H9 (cell line): Measurements from ENCODE around the gene CARD11. TPM values are rescaled to one million over a fixed set of nuclear protein-coding genes. Genes with fewer than 3 reads are reported as not detected.

ENCODE experiments used
- DNase-seq: peaks from one replicate; pipeline ENCODE4 v3.0.0-alpha.2; 2017
- H2AFZ ChIP-seq: one replicate; pipeline ENCODE4 v1.6.1; 2013; ENCODE audit warnings: mild to moderate bottlenecking, low read length, control low read depth, moderate library complexity
- H2AK5ac ChIP-seq: 2 replicates; pipeline ENCODE4 v1.6.1; 2013; ENCODE audit warnings: low read length, control low read depth, mixed read lengths; ENCODE audit not compliant: insufficient read length
- H2BK120ac ChIP-seq: one replicate; pipeline ENCODE4 v1.6.1; 2013; ENCODE audit warnings: low read depth, mild to moderate bottlenecking, low read length, control low read depth, inconsistent platforms; ENCODE audit not compliant: poor library complexity, severe bottlenecking
- H2BK12ac ChIP-seq: 2 replicates; pipeline ENCODE4 v1.6.1; 2013; ENCODE audit warnings: low read length, control low read depth, mixed read lengths, low read depth; ENCODE audit not compliant: insufficient read length
- H2BK15ac ChIP-seq: 2 replicates; pipeline ENCODE4 v1.6.1; 2013; ENCODE audit warnings: low read depth, low read length, control low read depth
- H2BK20ac ChIP-seq: one replicate; pipeline ENCODE4 v1.6.1; 2013; ENCODE audit warnings: low read depth, mild to moderate bottlenecking, low read length, control low read depth, inconsistent platforms; ENCODE audit not compliant: poor library complexity, severe bottlenecking
- H2BK5ac ChIP-seq: 2 replicates; pipeline ENCODE4 v1.6.1; 2013; ENCODE audit warnings: low read length, control low read depth, mixed read lengths; ENCODE audit not compliant: insufficient read length
- H3K14ac ChIP-seq: 2 replicates; pipeline ENCODE4 v1.6.1; 2013; ENCODE audit warnings: low read length, control low read depth; ENCODE audit not compliant: insufficient read depth
- H3K18ac ChIP-seq: 2 replicates; pipeline ENCODE4 v1.6.1; 2013; ENCODE audit warnings: low read depth, mild to moderate bottlenecking, mixed read lengths, low read length, control low read depth; ENCODE audit not compliant: insufficient read length
- H3K23ac ChIP-seq: 2 replicates; pipeline ENCODE4 v1.6.1; 2013; ENCODE audit warnings: low read length, control low read depth, mixed read lengths, low read depth; ENCODE audit not compliant: insufficient read length
- H3K23me2 ChIP-seq: 2 replicates; pipeline ENCODE4 v1.6.1; 2013; ENCODE audit warnings: low read depth, mild to moderate bottlenecking, mixed read lengths, low read length, control low read depth; ENCODE audit not compliant: insufficient read length, poor library complexity, severe bottlenecking
- H3K27ac ChIP-seq: 2 replicates; pipeline ENCODE4 v1.5.1; 2013; ENCODE audit warnings: low read length, control low read depth, mixed read lengths, low read depth; ENCODE audit not compliant: insufficient read length
- H3K27me3 ChIP-seq: 2 replicates; pipeline ENCODE4 v1.6.1; 2013; ENCODE audit warnings: low read length, control low read depth, inconsistent platforms; ENCODE audit not compliant: insufficient read depth
- H3K4ac ChIP-seq: 2 replicates; pipeline ENCODE4 v1.6.1; 2013; ENCODE audit warnings: low read depth, mild to moderate bottlenecking, control low read depth, inconsistent platforms, low read length, moderate library complexity
- H3K4me1 ChIP-seq: 2 replicates; pipeline ENCODE4 v1.6.1; 2013; ENCODE audit warnings: low read length, control low read depth, inconsistent platforms; ENCODE audit not compliant: insufficient read depth
- H3K4me2 ChIP-seq: 2 replicates; pipeline ENCODE4 v1.6.1; 2013; ENCODE audit warnings: low read length, control low read depth, mixed read lengths; ENCODE audit not compliant: insufficient read length, insufficient read depth
- H3K56ac ChIP-seq: 2 replicates; pipeline ENCODE4 v1.6.1; 2013; ENCODE audit warnings: low read depth, mild to moderate bottlenecking, mixed read lengths, low read length, control low read depth; ENCODE audit not compliant: insufficient read length
- H3K79me1 ChIP-seq: 2 replicates; pipeline ENCODE4 v1.6.1; 2013; ENCODE audit warnings: low read depth, mild to moderate bottlenecking, moderate library complexity, low read length, control low read depth, inconsistent platforms; ENCODE audit not compliant: insufficient read depth, poor library complexity, severe bottlenecking
- H3K79me2 ChIP-seq: 2 replicates; pipeline ENCODE4 v1.6.1; 2013; ENCODE audit warnings: low read length, control low read depth, inconsistent platforms; ENCODE audit not compliant: insufficient read depth
- H3K9ac ChIP-seq: 2 replicates; pipeline ENCODE4 v1.6.1; 2013; ENCODE audit warnings: low read length, control low read depth, mixed read lengths; ENCODE audit not compliant: insufficient read length; ENCODE audit errors: extremely low read depth
- H3K9me3 ChIP-seq: one replicate; pipeline ENCODE4 v1.6.1; 2013; ENCODE audit warnings: low read depth, low read length, inconsistent platforms; ENCODE audit not compliant: control insufficient read depth
- H3T11ph ChIP-seq: one replicate; pipeline ENCODE4 v1.6.1; 2013; ENCODE audit warnings: mild to moderate bottlenecking, low read length, control low read depth, inconsistent platforms
- H4K20me1 ChIP-seq: one replicate; pipeline ENCODE4 v1.6.1; 2013; ENCODE audit not compliant: control insufficient read depth, insufficient read length, insufficient read depth
- H4K5ac ChIP-seq: 2 replicates; pipeline ENCODE4 v1.6.1; 2013; ENCODE audit warnings: low read depth, mild to moderate bottlenecking, mixed read lengths, low read length, control low read depth; ENCODE audit not compliant: insufficient read length
- H4K8ac ChIP-seq: replicated peaks from 2 replicates; pipeline ENCODE4 v1.6.1; 2013; ENCODE audit warnings: low read length, control low read depth, mixed read lengths, low read depth; ENCODE audit not compliant: insufficient read length
- H4K91ac ChIP-seq: 2 replicates; pipeline ENCODE4 v1.6.1; 2013; ENCODE audit warnings: low read depth, mild to moderate bottlenecking, moderate library complexity, mixed read lengths, low read length, control low read depth; ENCODE audit not compliant: insufficient read length
- H3K27ac Mint-ChIP-seq, 3 experiments: 2 replicates in 2 of 3; 3 replicates in 1 of 3; pipeline ENCODE4 v1.8.0; 2020 to 2021; ENCODE audit warnings: mixed read lengths in 3 of 3, mild to moderate bottlenecking in 1 of 3, moderate library complexity in 1 of 3
- H3K27me3 Mint-ChIP-seq: 2 replicates; pipeline ENCODE4 v1.8.0; 2021; ENCODE audit warnings: low read depth, mild to moderate bottlenecking, moderate library complexity, mixed read lengths
- H3K36me3 Mint-ChIP-seq, 3 experiments: 2 replicates in 2 of 3; 3 replicates in 1 of 3; pipeline ENCODE4 v1.8.0; 2020 to 2021; ENCODE audit warnings: low read depth in 3 of 3, mixed read lengths in 3 of 3; ENCODE audit not compliant: insufficient read depth in 1 of 3
- H3K4me1 Mint-ChIP-seq, 2 experiments: 2 replicates each; pipeline ENCODE4 v1.8.0; 2020; ENCODE audit warnings: mixed read lengths in 2 of 2
- H3K4me3 Mint-ChIP-seq, 2 experiments: 2 replicates in 1 of 2; 3 replicates in 1 of 2; pipeline ENCODE4 v1.8.0; 2020 to 2021; ENCODE audit warnings: mild to moderate bottlenecking in 2 of 2, mixed read lengths in 2 of 2, moderate library complexity in 1 of 2
- H3K9me3 Mint-ChIP-seq, 2 experiments: 2 replicates in 1 of 2; 3 replicates in 1 of 2; pipeline ENCODE4 v1.8.0; 2020; ENCODE audit warnings: mild to moderate bottlenecking in 2 of 2, mixed read lengths in 2 of 2, moderate library complexity in 1 of 2
- WGBS: extraction: QIAGEN DNeasy Blood & Tissue Kit; methylation state at CpG from one replicate; pipeline ENCODE4 v1.1.7; 2013; ENCODE audit warnings: missing lambda C conversion rate, low lambda C conversion rate, mixed read lengths; ENCODE audit not compliant: insufficient read length; ENCODE audit errors: extremely low coverage; 5-methylcytosine and 5-hydroxymethylcytosine counted together
- total RNA-seq: library from RNA; stranded (reverse); gene quantifications from 2 replicates; pipeline ENCODE4 v1.2.1, GENCODE V29; 2021
- TF ChIP-seq, protein P1 (sequence below): fragments of 200-600 bp; sonication (generic); conservative IDR thresholded peaks from 3 replicates; pipeline ENCODE4 v1.8.0; 2021; ENCODE audit warnings: antibody characterized with exemption, mild to moderate bottlenecking

Gene CARD11
- total RNA-seq, 1 experiment from 2014 or later, result 20.0 TPM

DNA sequence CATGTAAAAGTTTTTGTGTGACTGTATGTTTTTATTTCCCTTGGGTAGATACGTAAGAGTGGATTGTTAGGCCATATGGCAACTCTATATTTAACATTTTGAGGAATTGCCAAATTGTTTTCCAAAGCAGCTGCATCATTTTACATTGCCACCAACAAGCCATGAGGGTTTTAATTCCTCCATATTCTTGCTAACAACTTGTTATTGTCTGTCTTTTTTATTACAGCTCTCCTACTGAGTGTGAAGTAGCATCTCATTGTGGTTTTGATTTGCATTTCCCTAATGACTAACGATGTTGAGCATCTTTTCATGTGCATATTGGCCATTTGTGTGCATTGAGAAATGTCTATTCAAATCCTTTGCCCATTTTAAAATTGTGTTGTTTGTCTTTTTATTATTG is 94.9 kb downstream of the CARD11 start:
- TF ChIP-seq, protein P1, sequence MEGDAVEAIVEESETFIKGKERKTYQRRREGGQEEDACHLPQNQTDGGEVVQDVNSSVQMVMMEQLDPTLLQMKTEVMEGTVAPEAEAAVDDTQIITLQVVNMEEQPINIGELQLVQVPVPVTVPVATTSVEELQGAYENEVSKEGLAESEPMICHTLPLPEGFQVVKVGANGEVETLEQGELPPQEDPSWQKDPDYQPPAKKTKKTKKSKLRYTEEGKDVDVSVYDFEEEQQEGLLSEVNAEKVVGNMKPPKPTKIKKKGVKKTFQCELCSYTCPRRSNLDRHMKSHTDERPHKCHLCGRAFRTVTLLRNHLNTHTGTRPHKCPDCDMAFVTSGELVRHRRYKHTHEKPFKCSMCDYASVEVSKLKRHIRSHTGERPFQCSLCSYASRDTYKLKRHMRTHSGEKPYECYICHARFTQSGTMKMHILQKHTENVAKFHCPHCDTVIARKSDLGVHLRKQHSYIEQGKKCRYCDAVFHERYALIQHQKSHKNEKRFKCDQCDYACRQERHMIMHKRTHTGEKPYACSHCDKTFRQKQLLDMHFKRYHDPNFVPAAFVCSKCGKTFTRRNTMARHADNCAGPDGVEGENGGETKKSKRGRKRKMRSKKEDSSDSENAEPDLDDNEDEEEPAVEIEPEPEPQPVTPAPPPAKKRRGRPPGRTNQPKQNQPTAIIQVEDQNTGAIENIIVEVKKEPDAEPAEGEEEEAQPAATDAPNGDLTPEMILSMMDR, result no peak
- H2AK5ac ChIP-seq, result no peak overlapping the region
- no peak overlapping the region for H2BK15ac ChIP-seq
- H3K23me2 ChIP-seq, result no peaks in the 10 kb centered on the region
- WGBS, result no CpG with 5 or more reads among the region's 2 CpGs
- peaks cover 22 to 30% of the 10 kb centered on the region in 2 experiments for H3K9me3 Mint-ChIP-seq
- H2AFZ ChIP-seq, result no peak overlapping the region
- no peak overlapping the region for H4K8ac ChIP-seq
- no peaks in the 10 kb centered on the region for H3K79me1 ChIP-seq
- no peak overlapping the region for H3K56ac ChIP-seq
- H3K18ac ChIP-seq, result no peak overlapping the region
- no peak overlapping the region for H2BK20ac ChIP-seq
- no peak overlapping the region for H4K91ac ChIP-seq
- peaks cover 9 to 12% of the 10 kb centered on the region in 2 experiments for H3K4me1 Mint-ChIP-seq
- H3K27ac ChIP-seq, result no peak overlapping the region
- no peaks in the 10 kb centered on the region for H3K27me3 Mint-ChIP-seq
- no peak overlapping the region for H2BK12ac ChIP-seq
- peaks cover 45 to 47% (median 45%) of the 10 kb centered on the region in 3 experiments for H3K36me3 Mint-ChIP-seq
- no peak overlapping the region for H3K4me3 Mint-ChIP-seq
- no peaks in the 10 kb centered on the region for H3K79me2 ChIP-seq
- H2BK120ac ChIP-seq, result no peak overlapping the region
- no peaks in the 10 kb centered on the region for H3K27me3 ChIP-seq
- H3T11ph ChIP-seq, result no peak overlapping the region
- no peak overlapping the region for H3K9ac ChIP-seq
- H2BK5ac ChIP-seq, result no peak overlapping the region
- no peaks in the 10 kb centered on the region for H4K20me1 ChIP-seq
- no peak overlapping the region for H3K4me2 ChIP-seq
- H3K4ac ChIP-seq, result no peak overlapping the region
- H3K27ac Mint-ChIP-seq, result no peak overlapping the region
- no peak overlapping the region for H4K5ac ChIP-seq
- H3K9me3 ChIP-seq, result no peaks in the 10 kb centered on the region
- no peak overlapping the region for H3K23ac ChIP-seq
- H3K14ac ChIP-seq, result no peak overlapping the region
- H3K4me1 ChIP-seq, result no peaks in the 10 kb centered on the region
- DNase-seq, result no peak
